KBM-7 (cell line): ENCODE results near the gene FRMD3.

Source experiments
- DNase-seq: peaks from one replicate; pipeline ENCODE4 v3.0.0-alpha.2; 2015
- in situ Hi-C: fragments of 300-500 bp; cut with MboI; formaldehyde crosslinking; loops from 2 replicates; pipeline ENCODE4 v1.14.3; 2020; ENCODE audit warnings: low sequenced_read_pairs, low pct_unique_long_range_greater_than_20kb, mixed read lengths

The FRMD3 gene

GRCh38 chr9:83477571-83477970, 60.6 kb downstream of the FRMD3 start:
- no peak for DNase-seq
- in situ Hi-C loops: no loop called here

- no peak for DNase-seq
- in situ Hi-C loops: no loop called here
These were observed 61.1 kb downstream of the FRMD3 start for GRCh38 chr9:83477120-83477519.

DNA sequence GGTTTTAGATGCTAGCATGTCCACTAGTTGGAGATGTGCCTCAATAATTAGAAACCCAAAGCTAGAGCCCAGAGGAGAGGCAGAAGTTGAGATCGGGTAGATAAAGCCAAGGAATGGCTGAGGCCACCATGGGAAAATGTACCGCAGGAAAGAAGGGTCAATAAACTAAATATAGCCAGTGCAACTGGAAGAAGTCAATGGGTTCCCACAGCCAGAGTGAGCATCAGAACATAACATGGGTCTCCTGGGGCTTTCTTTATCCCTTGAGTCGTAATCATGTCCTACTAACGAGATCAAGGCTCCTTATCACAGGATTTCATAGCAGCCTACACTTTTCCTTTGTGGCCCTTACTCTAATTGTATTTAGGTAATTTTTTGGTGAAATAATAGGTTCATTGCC, 61.7 kb downstream of the FRMD3 start:
- no peak for DNase-seq
- in situ Hi-C loops: no loop called here

DNA sequence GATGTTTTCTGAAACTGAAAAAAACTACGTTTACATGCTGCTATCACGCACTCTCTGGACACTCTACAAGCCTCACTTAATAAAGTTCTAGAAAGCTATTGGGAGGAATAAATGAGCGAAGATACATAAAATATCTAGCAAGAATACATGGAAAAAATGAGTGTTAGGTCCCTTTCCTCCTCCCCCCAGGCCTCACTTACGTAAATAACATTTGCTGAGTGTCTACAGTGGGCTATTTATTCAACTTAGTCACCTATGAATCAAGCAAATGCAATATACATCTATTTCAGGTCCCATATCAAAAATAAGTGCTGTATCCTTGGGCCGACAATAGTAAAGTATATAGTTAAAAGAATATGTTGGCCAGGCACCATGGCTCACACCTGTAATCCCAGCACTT, 62.5 kb downstream of the FRMD3 start:
- no peak for DNase-seq
- in situ Hi-C loops: no loop called here

- no peak for DNase-seq
- in situ Hi-C loops: no loop called here
These were observed 63.6 kb downstream of the FRMD3 start for GRCh38 chr9:83474631-83475030.

DNA sequence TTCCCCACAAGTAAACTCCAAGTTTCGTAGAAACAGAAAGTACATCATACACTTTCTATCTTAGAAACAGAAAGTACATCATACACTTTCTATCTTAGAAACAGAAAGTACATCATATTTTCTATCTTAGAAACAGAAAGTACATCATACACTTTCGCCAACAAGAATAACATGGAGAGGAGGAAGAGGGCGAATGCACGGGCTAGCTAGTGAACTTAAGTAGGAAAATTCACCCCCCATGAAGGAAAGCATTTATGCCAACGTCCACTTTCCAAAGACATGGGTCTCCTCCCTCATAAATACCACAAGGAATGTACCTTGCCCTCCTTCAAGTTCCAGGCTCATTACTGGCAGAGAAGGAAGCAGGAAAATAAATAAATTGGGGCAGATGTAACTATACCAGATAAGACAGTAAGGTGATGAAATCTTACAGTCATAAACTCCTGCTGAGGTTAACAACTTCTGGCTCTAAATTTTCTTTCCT, 64.7 kb downstream of the FRMD3 start:
- in situ Hi-C loops: no loop called here
- DNase-seq: no peak

DNA sequence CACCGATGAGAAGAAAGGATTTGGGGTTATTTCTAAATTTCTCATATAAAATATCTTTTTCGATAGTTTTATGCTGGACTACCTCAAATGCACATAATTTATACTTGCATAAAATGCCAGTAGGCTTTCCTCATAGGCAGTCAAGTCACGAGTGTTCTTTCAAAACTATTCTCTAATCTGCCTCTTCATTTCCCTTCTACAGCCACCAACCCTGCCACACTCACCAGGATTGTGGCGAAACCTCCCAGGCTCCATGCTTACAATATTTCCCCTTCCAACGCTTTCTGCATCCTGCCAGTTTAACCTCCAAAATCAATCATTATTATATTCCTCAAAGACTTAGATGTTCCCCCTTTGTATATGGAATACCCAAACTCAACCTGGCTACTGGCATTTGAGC, 65.4 kb downstream of the FRMD3 start:
- in situ Hi-C loops: no loop called here
- DNase-seq: no peak

- no peak for DNase-seq
- in situ Hi-C loops: no loop called here
These were observed 66.0 kb downstream of the FRMD3 start for GRCh38 chr9:83472221-83472665.

GRCh38 chr9:83471241-83471640, 67.0 kb downstream of the FRMD3 start:
- in situ Hi-C loops: no loop called here
- DNase-seq: no peak

DNA sequence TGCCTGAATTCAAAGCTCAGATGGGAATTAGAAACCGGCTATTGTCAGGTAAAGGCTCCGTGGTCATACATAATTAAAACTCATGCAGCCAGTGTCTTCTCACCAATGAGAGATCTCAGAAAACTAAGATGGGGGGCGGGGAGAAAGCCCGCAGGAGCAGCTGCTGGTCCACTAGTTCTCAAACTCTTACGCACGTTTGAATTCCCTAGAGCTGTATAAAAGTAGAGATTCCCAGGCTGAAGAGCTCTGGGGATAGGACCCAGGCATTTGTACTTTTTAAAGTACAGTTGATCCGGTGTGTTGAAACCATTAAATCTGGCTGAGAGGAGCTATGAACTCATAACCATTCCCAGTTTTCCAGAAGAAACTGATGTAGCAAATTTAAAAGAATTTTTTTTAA, 68.5 kb downstream of the FRMD3 start:
- in situ Hi-C loops: no loop called here
- DNase-seq: no peak

GRCh38 chr9:83468821-83469220, 69.4 kb downstream of the FRMD3 start:
- in situ Hi-C loops: no loop called here
- DNase-seq: no peak

DNA sequence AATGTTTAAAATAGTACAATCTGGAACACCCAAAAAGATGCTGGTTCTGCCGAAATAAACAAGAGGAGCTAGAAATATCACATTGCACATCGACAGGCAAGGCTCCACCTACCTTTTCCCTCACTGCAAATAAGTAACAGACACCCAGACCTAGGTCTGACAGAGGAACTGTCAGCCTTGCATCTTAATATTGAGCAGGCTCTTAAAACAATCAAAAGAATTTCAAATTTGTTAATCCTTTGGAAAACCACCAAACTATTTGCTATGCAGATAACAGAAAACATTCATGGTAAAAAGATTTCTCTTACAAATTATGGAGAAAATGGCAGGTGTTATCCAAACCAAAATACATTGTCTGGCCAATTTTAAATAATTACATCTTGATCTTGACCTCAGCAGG, 71.3 kb downstream of the FRMD3 start:
- no peak for DNase-seq
- in situ Hi-C loops: no loop called here

DNA sequence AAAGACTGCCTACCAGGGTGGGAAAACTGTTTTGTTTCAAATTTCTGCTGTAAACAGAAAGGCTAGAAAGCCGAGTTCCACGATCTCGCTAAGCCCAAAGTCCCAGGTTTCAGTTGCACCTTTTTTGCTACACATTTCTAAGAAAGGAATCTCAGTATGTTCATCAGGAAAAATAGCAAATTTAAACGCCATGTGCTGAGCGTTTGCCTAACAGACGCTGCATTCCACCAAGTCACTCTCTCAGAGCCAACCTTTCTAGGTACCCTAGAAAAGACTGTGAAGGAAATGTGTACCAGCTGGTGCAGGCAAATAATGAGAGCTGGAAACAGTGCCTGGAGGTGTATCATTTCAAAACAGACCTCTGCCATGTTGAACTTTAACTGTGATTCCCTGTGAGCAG, 71.8 kb downstream of the FRMD3 start:
- in situ Hi-C loops: no loop called here
- DNase-seq: no peak

DNA sequence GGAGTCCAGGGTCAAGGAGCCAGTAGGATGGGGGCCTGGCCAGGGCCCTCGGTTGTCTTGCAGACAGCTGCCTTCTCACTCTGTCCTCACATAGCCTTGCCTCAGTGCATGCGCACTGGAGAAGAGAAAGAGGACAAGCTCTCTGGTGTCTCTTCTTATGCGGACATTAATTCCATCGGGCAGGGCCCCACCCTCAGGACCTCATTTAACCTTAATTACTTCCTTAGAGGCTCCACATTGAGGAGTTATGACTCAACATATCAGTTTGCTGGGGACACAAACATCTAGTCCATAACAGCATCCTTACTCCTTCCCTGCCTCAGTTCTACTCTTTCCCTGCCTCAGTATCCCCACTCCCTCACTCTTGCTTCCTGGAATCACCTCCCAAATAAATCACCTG, 78.4 kb downstream of the FRMD3 start:
- in situ Hi-C loops: no loop called here
- no peak for DNase-seq

DNA sequence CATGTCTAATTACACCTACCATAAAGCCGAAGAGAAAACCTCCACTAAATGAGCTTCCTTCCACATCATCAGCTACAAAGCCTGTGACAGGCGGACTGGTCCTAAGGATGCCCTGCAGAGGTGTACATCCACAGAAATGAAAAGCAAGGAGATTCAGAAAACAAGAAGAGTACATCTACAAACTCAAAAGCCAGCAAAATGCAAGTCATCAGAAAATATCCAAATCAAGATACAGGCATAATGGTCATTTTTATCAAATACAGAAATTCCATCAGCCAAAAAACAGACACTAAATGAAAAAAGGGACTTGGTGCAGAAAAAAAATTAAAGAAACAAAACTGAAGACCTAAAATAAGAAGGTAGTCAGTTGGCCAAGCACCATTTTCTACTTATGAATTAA, 79.7 kb downstream of the FRMD3 start:
- DNase-seq: no peak
- in situ Hi-C loops: no loop called here

DNA sequence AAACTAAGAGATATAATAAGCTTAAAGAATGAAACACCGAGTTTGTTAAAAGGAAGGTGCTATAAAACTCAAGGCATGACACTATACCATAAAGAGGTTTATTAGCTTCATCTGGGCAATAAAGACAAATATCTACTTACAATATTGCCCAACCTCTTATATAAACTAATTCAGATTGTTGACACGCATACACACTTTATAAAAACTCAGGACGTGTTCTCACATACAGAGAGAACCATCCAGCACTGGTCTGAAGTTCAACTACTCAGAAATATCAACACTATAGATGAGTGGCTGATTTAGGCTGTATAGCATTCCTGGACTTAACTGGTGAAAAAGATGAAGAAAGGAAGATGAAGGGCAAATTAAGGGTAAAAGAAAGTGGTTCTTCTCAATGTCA, 81.2 kb downstream of the FRMD3 start:
- no peak for DNase-seq
- in situ Hi-C loops: no loop called here

GRCh38 chr9:83456226-83456625, 82.0 kb downstream of the FRMD3 start:
- in situ Hi-C loops: no loop called here
- no peak for DNase-seq

DNA sequence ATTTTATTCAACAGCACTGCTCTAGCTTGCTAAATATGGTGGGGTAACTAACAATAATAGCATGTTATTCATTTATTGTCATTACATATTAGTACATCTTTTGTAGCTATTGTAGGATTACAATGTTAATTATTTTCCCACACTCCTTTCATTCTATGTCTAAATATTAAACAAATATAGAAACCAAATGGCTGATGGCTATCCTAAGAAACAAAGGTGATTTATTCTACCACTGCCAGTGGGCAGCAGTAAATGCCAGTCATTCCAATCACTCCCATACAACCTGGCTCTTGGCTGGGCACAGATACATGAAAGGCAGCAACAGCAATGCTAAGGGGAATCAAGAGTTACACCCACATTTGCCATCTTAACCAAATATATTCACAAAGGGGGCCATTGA, 84.1 kb downstream of the FRMD3 start:
- in situ Hi-C loops: no loop called here
- no peak for DNase-seq

GRCh38 chr9:83451308-83451707, 86.9 kb downstream of the FRMD3 start:
- DNase-seq: no peak
- in situ Hi-C loops: no loop called here

GRCh38 chr9:83449983-83450382, 88.2 kb downstream of the FRMD3 start:
- DNase-seq: no peak
- in situ Hi-C loops: no loop called here

DNA sequence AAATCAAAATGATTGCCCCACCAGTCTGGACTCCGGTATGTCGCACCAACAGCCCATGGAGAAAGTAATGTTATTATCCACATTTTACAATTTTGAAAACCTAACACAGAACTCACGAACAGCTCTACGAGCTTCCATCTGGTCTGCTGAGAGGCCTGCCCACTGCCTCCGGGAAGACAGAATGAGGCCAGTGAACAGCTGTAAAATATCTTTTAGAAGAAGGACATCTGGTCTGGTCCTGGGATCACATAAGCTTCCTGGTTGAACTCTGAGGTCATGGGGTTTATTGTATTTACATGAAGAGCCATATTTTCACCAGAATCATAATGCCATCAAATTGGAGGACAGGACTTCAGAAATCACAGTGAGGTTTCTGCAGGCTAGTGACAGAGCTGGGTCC, 89.0 kb downstream of the FRMD3 start:
- in situ Hi-C loops: no loop called here
- no peak for DNase-seq

- in situ Hi-C loops: no loop called here
- DNase-seq: no peak
These were observed 89.6 kb downstream of the FRMD3 start for GRCh38 chr9:83448626-83449025.
